ENCODE data around the gene ZNF587B.
"Not testable (repeated sequence)": the region's sequence is repeated elsewhere in the genome, so short reads cannot be mapped to it uniquely, and the experiment has no call there.

- TF ChIP-seq BACH2 (CRISPR knock-in tag; IDR thresholded peaks at IDR 0.05; ENCODE audit: borderline replicate concordance); CSDC2 (CRISPR knock-in tag; IDR thresholded peaks at IDR 0.05); RARB (CRISPR knock-in tag; IDR thresholded peaks at IDR 0.05); PATZ1 (CRISPR knock-in tag; IDR thresholded peaks at IDR 0.05; ENCODE audit: borderline replicate concordance); TCF4 (CRISPR knock-in tag; IDR thresholded peaks at IDR 0.05; ENCODE audit: borderline replicate concordance); TSHZ2 (CRISPR knock-in tag; IDR thresholded peaks at IDR 0.05); ZNF8 (CRISPR knock-in tag; IDR thresholded peaks at IDR 0.05); ARNTL (CRISPR knock-in tag; IDR thresholded peaks at IDR 0.05; ENCODE audit: borderline replicate concordance, low read depth); ZNF70 (CRISPR knock-in tag; IDR thresholded peaks at IDR 0.05); ZFP3 (CRISPR knock-in tag; IDR thresholded peaks at IDR 0.05); ZNF565 (CRISPR knock-in tag; conservative IDR thresholded peaks at IDR 0.05; ENCODE audit: low read depth): not testable (repeated sequence)
- TF ChIP-seq, protein P1, sequence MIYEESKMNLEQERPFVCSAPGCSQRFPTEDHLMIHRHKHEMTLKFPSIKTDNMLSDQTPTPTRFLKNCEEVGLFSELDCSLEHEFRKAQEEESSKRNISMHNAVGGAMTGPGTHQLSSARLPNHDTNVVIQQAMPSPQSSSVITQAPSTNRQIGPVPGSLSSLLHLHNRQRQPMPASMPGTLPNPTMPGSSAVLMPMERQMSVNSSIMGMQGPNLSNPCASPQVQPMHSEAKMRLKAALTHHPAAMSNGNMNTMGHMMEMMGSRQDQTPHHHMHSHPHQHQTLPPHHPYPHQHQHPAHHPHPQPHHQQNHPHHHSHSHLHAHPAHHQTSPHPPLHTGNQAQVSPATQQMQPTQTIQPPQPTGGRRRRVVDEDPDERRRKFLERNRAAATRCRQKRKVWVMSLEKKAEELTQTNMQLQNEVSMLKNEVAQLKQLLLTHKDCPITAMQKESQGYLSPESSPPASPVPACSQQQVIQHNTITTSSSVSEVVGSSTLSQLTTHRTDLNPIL (CRISPR knock-in tag; IDR thresholded peaks at IDR 0.05; ENCODE audit: low read depth), result not testable (repeated sequence)
These were observed 6.9 kb downstream of the ZNF587B start for GRCh38 chr19:57836991-57837390.

Measured in SK-N-SH treated with all-trans-retinoic acid at 6 μM for 48 hours (cell line).